Activated T-cell treated with anti-CD3 and anti-CD28 coated beads for 4 hours (primary cell): ENCODE results near the gene VPS26A.

Experiments used
- DNase-seq: peaks from one replicate; pipeline ENCODE4 v3.0.0-alpha.2; 2020

VPS26A gene

GRCh38 chr10:69123747-69124562, at the start of gene VPS26A:
Gene VPS26A, plus strand, starts transcription at chr10:69124178. Its CDS starts 100 bp downstream, at chr10:69124278.
- peak; percentile 98 for DNase-seq

- DNase-seq, result no peak
Measured at GRCh38 chr10:69074532-69074931, 49.4 kb upstream of the VPS26A start.

GRCh38 chr10:69075431-69075830, 48.5 kb upstream of the VPS26A start:
- DNase-seq, result no peak

GRCh38 chr10:69078311-69078710, 45.7 kb upstream of the VPS26A start:
- DNase-seq, result no peak

- DNase-seq, result no peak
Measured at GRCh38 chr10:69080226-69080625, 43.8 kb upstream of the VPS26A start.

- DNase-seq, result no peak
Measured at GRCh38 chr10:69086001-69086509, 37.9 kb upstream of the VPS26A start.

- DNase-seq, result peak; percentile 67
Measured at GRCh38 chr10:69087590-69088470, 36.1 kb upstream of the VPS26A start, which contains the start of gene SRGN. Gene SRGN, plus strand, starts transcription at chr10:69088103. Its CDS starts 55 bp downstream, at chr10:69088158.

- no peak for DNase-seq
Measured at GRCh38 chr10:69088471-69088769, 35.6 kb upstream of the VPS26A start.

GRCh38 chr10:69088801-69089501, 35.0 kb upstream of the VPS26A start:
- peak; percentile 43 for DNase-seq

- DNase-seq, result peak; percentile 53
Measured at GRCh38 chr10:69089638-69090599, 34.1 kb upstream of the VPS26A start.

- no peak for DNase-seq
Measured at GRCh38 chr10:69090685-69091084, 33.3 kb upstream of the VPS26A start.

- DNase-seq, result no peak
Measured at GRCh38 chr10:69091143-69091651, 32.8 kb upstream of the VPS26A start.

- DNase-seq, result peak; percentile 71
Measured at GRCh38 chr10:69092959-69093850, 30.8 kb upstream of the VPS26A start.

- DNase-seq, result no peak
Measured at GRCh38 chr10:69093933-69094332, 30.0 kb upstream of the VPS26A start.

- no peak for DNase-seq
Measured at GRCh38 chr10:69096045-69096444, 27.9 kb upstream of the VPS26A start.

GRCh38 chr10:69097729-69098128, 26.2 kb upstream of the VPS26A start:
- no peak for DNase-seq

- DNase-seq, result no peak
Measured at GRCh38 chr10:69100136-69100872, 23.7 kb upstream of the VPS26A start.

- no peak for DNase-seq
Measured at GRCh38 chr10:69101451-69102095, 22.4 kb upstream of the VPS26A start.

GRCh38 chr10:69102440-69102839, 21.5 kb upstream of the VPS26A start:
- no peak for DNase-seq
